GM15510 (cell line): ENCODE results near the gene C16orf92.

Source experiments
- POLR2A ChIP-seq: IDR thresholded peaks from 3 replicates; pipeline ENCODE4 v1.6.1; 2011; ENCODE audit warnings: borderline replicate concordance; ENCODE audit not compliant: insufficient read length; ENCODE audit errors: extremely low read depth

Gene C16orf92

DNA sequence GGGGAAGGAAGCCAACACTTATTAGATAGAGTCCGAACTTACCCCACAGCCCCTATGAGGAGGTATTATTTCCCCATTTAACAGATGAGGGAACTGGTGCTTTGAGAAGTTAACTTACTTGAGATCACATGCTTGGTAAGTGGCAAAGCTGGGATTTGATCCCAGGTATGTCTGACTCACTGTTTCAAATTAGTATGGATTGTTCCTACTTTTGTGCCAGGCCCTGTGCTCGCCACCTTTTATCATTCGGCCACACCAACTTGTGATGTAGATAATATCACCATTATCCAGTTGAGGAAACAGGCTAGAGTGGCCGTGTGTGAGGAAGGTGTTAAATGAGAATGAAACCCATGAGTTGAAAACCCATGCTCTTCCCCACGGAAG, 38.2 kb upstream of the C16orf92 start:
- TF ChIP-seq POLR2A = no peak

DNA sequence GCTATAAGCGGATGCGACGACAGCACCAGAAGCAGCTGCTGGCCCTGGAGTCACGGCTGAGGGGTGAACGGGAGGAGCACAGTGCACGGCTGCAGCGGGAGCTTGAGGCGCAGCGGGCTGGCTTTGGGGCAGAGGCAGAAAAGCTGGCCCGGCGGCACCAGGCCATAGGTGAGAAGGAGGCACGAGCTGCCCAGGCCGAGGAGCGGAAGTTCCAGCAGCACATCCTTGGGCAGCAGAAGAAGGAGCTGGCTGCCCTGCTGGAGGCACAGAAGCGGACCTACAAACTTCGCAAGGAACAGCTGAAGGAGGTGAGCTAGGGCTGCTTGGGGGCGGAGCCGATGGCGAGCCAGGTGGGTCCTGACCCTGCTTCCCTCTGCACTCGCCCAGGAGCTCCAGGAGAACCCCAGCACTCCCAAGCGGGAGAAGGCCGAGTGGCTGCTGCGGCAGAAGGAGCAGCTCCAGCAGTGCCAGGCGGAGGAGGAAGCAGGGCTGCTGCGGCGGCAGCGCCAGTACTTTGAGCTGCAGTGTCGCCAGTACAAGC, 37.7 kb upstream of the C16orf92 start:
- no peak for TF ChIP-seq POLR2A

DNA sequence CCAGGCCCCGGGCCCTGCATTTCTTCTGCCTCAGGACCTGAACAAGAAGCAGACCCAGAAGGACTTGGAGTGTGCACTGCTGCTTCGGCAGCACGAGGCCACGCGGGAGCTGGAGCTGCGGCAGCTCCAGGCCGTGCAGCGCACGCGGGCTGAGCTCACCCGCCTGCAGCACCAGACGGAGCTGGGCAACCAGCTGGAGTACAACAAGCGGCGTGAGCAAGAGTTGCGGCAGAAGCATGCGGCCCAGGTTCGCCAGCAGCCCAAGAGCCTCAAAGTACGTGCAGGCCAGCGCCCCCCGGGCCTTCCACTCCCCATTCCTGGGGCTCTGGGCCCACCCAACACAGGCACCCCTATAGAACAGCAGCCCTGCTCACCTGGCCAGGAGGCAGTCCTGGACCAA, 36.8 kb upstream of the C16orf92 start:
- no peak for TF ChIP-seq POLR2A

DNA sequence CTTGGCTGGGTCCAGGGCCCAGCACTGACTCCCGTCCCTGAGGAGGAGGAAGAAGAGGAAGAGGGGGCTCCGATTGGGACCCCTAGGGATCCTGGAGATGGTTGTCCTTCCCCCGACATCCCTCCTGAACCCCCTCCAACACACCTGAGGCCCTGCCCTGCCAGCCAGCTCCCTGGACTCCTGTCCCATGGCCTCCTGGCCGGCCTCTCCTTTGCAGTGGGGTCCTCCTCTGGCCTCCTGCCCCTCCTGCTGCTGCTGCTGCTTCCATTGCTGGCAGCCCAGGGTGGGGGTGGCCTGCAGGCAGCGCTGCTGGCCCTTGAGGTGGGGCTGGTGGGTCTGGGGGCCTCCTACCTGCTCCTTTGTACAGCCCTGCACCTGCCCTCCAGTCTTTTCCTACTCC, 36.1 kb upstream of the C16orf92 start:
- TF ChIP-seq POLR2A = no peak

DNA sequence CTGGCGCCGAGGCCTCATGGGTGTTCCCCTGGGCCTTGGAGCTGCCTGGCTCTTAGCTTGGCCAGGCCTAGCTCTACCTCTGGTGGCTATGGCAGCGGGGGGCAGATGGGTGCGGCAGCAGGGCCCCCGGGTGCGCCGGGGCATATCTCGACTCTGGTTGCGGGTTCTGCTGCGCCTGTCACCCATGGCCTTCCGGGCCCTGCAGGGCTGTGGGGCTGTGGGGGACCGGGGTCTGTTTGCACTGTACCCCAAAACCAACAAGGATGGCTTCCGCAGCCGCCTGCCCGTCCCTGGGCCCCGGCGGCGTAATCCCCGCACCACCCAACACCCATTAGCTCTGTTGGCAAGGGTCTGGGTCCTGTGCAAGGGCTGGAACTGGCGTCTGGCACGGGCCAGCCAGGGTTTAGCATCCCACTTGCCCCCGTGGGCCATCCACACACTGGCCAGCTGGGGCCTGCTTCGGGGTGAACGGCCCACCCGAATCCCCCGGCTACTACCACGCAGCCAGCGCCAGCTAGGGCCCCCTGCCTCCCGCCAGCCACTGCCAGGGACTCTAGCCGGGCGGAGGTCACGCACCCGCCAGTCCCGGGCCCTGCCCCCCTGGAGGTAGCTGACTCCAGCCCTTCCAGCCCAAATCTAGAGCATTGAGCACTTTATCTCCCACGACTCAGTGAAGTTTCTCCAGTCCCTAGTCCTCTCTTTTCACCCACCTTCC, 35.5 kb upstream of the C16orf92 start:
- no peak for TF ChIP-seq POLR2A

DNA sequence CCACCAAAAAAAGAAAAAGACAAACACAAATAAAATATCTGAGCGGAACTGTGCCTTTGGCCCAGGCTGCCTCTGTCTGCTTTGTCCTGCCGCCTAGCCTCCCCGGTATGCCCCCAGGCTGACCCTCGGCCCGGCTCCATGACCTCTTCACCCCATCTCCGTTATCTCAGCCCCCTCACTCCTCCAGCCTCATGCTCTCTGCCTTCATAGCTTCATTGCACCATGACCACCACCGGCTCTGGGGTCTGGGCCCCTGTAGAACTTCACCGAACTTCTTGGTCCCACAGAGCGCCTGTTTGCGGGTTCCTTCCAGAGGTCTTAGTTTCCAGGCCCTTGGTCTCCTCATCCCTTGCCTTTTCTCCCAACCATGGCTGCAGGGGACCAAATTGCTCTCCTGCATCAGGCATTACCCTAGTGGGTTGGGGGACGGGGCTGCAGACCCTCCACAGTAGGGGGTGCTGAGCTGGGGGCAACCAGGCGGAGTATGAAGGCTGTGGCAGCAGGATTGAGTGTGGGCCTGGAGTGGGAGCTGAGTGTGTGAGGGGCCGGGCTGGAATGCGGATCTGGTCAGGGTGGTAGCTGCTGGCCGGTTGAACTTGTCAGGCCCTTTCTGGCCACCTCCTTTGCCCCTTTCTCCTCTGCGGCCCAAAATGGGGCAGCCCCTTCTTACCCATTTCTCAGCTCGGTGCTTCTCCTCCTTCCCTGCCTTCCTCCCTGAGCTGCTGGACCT, 34.5 kb upstream of the C16orf92 start:
- TF ChIP-seq POLR2A = no peak

DNA sequence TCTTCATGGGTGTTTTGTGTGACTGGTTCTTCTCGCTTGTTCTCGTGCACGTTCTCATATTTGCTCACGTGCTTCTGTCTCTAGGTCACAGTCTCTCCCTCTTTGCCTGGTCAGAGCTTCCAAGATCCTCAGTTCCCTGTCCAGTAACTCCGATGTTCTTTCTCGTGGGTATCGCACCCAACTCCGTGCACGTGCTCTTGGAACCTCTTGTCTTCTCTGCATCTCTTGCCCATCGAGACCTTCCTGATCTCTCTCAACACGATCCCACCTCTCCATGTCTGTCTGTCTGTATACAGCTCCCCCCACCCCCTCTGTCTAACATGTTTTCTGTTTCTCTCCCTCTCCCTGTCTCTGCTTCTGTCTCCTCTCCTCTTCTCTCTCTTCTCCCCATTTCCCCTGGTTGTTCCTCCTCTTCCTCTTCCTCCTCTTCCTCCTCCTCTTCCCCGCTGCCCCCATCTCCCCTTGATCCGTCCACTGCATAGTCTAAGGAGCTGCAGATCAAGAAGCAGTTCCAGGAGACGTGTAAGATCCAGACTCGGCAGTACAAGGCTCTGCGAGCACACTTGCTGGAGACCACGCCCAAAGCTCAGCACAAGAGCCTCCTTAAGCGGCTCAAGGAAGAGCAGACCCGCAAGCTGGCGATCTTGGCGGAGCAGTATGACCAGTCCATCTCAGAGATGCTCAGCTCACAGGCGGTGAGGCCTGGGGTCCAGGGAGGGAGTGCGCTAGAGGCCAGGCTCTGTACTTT, 33.7 kb upstream of the C16orf92 start:
- TF ChIP-seq POLR2A = no peak

DNA sequence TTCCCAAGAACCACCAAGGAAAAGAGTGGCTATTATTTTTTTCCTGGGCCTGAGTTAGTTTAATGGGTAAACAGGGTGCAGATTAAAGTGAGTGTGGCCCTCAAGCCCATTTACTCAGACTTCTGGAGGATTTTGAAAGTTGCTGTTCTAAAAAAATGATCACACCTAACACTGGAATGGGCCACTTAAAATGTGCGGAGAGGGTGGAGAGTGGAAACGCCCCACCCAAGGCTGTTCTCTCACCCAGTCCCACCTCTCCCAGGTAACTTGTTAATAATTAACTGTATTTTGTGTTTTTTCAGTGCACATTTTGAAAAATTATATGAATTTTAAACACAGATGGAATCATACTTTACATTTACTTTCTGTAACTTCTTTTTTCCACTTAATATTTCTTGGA, 33.0 kb upstream of the C16orf92 start:
- no peak for TF ChIP-seq POLR2A

DNA sequence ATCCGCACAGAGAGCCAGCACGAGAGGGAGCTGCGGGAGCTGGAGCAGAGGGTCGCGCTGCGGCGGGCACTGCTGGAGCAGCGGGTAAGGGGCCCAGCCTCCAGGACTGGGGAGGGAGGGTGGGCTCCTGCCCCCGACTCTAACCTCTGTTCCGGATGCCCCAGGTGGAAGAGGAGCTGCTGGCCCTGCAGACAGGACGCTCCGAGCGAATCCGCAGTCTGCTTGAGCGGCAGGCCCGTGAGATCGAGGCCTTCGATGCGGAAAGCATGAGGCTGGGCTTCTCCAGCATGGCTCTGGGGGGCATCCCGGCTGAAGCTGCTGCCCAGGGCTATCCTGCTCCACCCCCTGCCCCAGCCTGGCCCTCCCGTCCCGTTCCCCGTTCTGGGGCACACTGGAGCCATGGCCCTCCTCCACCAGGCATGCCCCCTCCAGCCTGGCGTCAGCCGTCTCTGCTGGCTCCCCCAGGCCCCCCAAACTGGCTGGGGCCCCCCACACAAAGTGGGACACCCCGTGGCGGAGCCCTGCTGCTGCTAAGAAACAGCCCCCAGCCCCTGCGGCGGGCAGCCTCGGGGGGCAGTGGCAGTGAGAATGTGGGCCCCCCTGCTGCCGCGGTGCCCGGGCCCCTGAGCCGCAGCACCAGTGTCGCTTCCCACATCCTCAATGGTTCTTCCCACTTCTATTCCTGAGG, 32.0 kb upstream of the C16orf92 start:
- no peak for TF ChIP-seq POLR2A

DNA sequence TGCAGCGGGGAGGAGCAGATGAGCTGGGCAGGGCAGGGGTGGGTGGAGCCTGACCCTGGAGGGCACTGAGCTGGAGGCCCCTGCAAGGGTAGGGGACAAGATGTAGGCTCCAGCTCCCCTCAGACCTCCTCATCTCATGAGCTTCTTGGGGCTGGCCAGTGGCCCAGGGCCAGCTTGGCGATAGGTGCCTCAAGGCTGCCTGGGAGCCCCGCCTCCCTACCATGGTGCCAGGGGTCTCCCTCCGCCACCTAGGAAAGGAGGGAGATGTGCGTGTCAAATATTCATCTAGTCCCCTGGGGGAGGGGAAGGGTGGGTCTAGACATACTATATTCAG, 31.5 kb upstream of the C16orf92 start:
- TF ChIP-seq POLR2A = no peak

DNA sequence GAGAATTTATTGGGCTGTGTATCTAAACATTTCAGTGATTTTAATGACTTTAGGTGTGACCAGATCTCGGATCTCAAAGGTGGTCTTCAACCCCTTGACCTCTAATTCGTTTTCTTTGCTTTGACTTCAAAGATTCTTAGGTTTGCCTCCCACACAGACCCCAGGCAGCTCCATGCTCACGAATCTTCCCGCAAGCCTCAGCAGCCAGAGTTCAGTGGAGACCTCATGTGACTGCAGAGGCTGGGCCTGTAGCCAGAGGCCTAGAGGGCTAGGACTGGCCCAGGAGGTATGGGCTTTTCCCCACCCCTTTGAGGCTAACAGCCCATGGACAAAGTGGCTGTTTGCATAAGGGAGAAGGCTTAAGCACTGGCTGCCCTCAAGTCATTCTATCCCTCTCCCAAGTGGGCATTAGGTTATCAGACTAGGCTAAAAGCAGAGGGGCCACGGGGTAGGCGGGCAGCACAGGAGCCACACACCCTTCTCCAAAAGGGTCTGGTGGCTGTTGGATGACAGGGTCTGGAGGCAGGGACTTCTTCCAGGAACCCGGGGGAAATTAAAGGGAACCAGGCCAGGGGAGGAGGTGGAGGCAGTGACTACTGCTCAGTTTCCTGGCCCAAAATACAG, 30.5 kb upstream of the C16orf92 start:
- no peak for TF ChIP-seq POLR2A

DNA sequence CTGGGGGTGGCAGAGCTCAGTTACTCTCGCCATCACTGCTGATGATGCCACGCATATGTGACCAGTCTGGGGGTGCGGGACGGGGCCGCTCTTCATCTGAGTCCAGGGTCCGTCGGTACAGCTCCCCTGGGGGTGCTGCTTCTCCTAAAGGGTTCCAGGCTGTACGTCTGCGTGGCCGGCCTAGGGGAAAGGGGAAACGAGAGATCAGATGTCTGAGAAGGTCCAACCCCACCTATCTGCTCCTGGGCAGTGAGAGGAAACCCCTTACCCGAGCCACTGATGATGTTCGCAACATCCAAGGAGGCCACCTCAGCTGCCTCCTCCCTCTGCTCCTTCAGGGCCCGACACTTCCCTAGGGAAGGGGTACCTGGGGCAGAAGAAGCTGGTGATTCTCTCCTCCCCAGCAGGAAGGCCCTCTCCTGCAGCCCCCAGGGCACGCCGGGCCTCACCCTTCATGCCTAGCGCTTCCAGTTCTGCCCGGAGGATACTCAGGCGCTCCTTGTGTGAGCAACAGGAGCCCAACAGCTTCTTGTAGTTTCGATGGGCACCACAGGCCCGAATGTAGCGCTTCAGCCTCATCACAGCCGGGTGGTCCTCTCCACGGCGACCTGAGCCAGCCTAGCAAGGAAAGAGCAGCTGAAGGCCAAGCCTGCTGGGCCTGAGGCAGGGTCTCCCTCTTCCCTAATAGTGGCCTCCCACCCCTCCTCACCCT, 29.7 kb upstream of the C16orf92 start:
- no peak for TF ChIP-seq POLR2A

DNA sequence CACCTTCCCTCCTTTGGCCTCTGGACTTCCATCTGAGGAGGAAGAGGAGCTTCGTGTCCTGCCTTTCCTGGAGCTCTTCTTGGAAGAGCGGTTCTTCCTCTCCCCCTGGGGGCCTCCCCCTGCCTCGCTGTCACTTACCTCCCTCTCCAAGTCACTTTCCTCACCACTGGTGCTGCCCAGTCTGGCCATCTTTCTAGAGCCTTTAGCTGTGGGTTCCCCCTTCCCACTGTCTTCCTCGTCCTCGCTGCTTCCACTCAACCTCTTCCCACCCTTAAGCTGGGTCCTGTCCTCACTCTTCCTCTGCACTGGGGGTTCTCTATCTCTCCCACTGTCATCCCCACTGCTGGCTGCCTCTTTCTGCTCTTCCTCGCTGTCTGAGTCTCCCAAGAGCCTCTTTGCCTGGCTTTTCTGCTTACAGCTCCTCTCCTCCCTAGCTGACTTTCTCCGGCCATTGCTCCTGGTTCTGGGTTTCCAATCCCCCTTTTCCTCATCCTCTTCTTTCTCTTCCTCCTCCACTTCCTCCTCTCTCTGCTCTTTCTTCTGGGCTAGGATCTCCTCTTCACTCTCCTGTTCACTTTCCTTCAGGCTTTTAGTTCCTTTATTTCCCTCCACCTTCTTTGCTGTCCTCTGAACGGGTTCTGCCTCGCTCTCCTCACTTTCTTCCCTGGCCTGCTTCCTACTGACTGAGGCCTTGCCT, 28.9 kb upstream of the C16orf92 start:
- TF ChIP-seq POLR2A = no peak
